Measurements from ENCODE around the gene CYLD.

- TF ChIP-seq CTCF (conservative IDR thresholded peaks at IDR 0.05; ENCODE audit: low read length) (no peak), EZH2phosphoT487 (IDR thresholded peaks at IDR 0.05; ENCODE audit: borderline replicate concordance, low read depth, low read length) (no peak)
Observed at GRCh38 chr16:50731130-50731988, 10.5 kb upstream of the CYLD start.
